Mammary epithelial cell (primary cell): Measurements from ENCODE around the gene MLIP.

Source experiments
- EZH2 ChIP-seq: IDR thresholded peaks from 2 replicates; pipeline ENCODE4 v1.6.1; 2012; ENCODE audit warnings: low read length, inconsistent platforms, borderline replicate concordance
- TF ChIP-seq, protein P1 (sequence below), 2 donors: IDR thresholded peaks in 1 of 2; conservative IDR thresholded peaks in 1 of 2; 2 replicates each; pipeline ENCODE4 v1.5.1; 2011 to 2012; ENCODE audit warnings: inconsistent platforms in 2 of 2, low read length in 2 of 2, mild to moderate bottlenecking in 2 of 2, control low read depth in 1 of 2, low read depth in 1 of 2; ENCODE audit not compliant: insufficient read depth in 1 of 2; ENCODE audit errors: extremely low read depth in 1 of 2

DNA sequence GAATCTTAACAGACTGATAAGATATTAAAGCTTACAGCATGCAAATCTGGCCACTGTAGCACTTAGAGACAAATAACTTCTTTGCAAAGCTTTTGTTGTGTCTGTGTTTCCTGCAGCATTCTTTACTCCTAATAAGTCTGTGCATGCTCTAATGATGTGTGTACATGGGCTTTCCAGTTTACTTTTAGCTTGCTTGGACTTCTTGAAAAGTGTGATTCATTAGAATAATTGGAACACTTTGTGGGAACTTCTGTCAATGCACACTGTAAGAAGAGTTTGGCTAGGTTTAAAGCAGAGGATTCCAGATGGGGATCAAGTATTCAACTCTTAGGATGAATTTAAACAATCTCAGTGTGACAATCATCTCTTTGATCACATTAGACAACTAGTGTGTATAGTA lies 174.9 kb downstream of the MLIP start:
- TF ChIP-seq, protein P1, sequence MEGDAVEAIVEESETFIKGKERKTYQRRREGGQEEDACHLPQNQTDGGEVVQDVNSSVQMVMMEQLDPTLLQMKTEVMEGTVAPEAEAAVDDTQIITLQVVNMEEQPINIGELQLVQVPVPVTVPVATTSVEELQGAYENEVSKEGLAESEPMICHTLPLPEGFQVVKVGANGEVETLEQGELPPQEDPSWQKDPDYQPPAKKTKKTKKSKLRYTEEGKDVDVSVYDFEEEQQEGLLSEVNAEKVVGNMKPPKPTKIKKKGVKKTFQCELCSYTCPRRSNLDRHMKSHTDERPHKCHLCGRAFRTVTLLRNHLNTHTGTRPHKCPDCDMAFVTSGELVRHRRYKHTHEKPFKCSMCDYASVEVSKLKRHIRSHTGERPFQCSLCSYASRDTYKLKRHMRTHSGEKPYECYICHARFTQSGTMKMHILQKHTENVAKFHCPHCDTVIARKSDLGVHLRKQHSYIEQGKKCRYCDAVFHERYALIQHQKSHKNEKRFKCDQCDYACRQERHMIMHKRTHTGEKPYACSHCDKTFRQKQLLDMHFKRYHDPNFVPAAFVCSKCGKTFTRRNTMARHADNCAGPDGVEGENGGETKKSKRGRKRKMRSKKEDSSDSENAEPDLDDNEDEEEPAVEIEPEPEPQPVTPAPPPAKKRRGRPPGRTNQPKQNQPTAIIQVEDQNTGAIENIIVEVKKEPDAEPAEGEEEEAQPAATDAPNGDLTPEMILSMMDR (conservative IDR thresholded peaks at IDR 0.05 in 1 of 2, IDR thresholded peaks at IDR 0.05 in 1 of 2; ENCODE audit: extremely low read depth in 1 of 2, insufficient read depth in 1 of 2, low read depth in 1 of 2, low read length in 2 of 2), result no peak
- TF ChIP-seq EZH2, result no peak
